Hepatocyte (in vitro differentiated cells): Measurements from ENCODE around the gene BCL2L1. TPM values are rescaled to one million over a fixed set of nuclear protein-coding genes. Genes with fewer than 3 reads are reported as not detected.
A peak's percentile ranks its signal among the peaks of the same experiment; 100 is the strongest.

Experiments used
- DNase-seq: peaks from one replicate; pipeline ENCODE4 v3.0.0-alpha.2; 2016; ENCODE audit warnings: low spot score
- H2AFZ ChIP-seq: fragments of 200-600 bp; sonication (generic); 2 replicates; pipeline ENCODE4 v1.6.0; 2016; ENCODE audit warnings: antibody characterized with exemption, mild to moderate bottlenecking
- H3K27ac ChIP-seq: fragments of 200-600 bp; sonication (generic); 2 replicates; pipeline ENCODE4 v1.5.1; 2016; ENCODE audit warnings: mild to moderate bottlenecking
- H3K27me3 ChIP-seq: fragments of 200-600 bp; sonication (generic); 2 replicates; pipeline ENCODE4 v1.6.1; 2016
- H3K36me3 ChIP-seq: fragments of 200-600 bp; sonication (generic); replicated peaks from 2 replicates; pipeline ENCODE4 v1.5.1; 2016; ENCODE audit warnings: low read depth; ENCODE audit not compliant: insufficient read depth
- H3K4me1 ChIP-seq: fragments of 200-600 bp; sonication (generic); 2 replicates; pipeline ENCODE4 v1.5.1; 2016; ENCODE audit warnings: mild to moderate bottlenecking, moderate library complexity; ENCODE audit not compliant: insufficient read depth
- H3K4me2 ChIP-seq: fragments of 200-600 bp; sonication (generic); 2 replicates; pipeline ENCODE4 v1.6.0; 2016
- H3K4me3 ChIP-seq: fragments of 200-600 bp; sonication (generic); 2 replicates; pipeline ENCODE4 v1.5.1; 2016; ENCODE audit warnings: mild to moderate bottlenecking
- H3K79me2 ChIP-seq: fragments of 200-600 bp; sonication (generic); 2 replicates; pipeline ENCODE4 v1.6.0; 2017; ENCODE audit warnings: mild to moderate bottlenecking
- H3K9me2 ChIP-seq: fragments of 200-600 bp; sonication (generic); replicated peaks from 2 replicates; pipeline ENCODE4 v1.6.0; 2017; ENCODE audit warnings: mild to moderate bottlenecking; ENCODE audit not compliant: insufficient read depth
- H3K9me3 ChIP-seq: fragments of 200-600 bp; sonication (generic); 2 replicates; pipeline ENCODE4 v1.5.1; 2016; ENCODE audit warnings: low read depth, mild to moderate bottlenecking
- H4K20me1 ChIP-seq: fragments of 200-600 bp; sonication (generic); 2 replicates; pipeline ENCODE4 v1.6.0; 2016; ENCODE audit warnings: mild to moderate bottlenecking; ENCODE audit not compliant: insufficient read depth, poor library complexity, severe bottlenecking
- CTCF ChIP-seq: fragments of 200-600 bp; sonication (generic); IDR thresholded peaks from 2 replicates; pipeline ENCODE4 v1.5.1; 2016; ENCODE audit warnings: antibody characterized with exemption, mild to moderate bottlenecking; ENCODE audit not compliant: poor library complexity
- EZH2 ChIP-seq: fragments of 200-600 bp; sonication (generic); IDR thresholded peaks from 2 replicates; pipeline ENCODE4 v1.6.1; 2016; ENCODE audit warnings: antibody characterized with exemption, mild to moderate bottlenecking, borderline replicate concordance
- EZH2phosphoT487 ChIP-seq: fragments of 200-600 bp; sonication (generic); IDR thresholded peaks from one replicate; pipeline ENCODE4 v1.6.1; 2018; ENCODE audit warnings: antibody characterized with exemption, mild to moderate bottlenecking, low read depth, moderate library complexity; ENCODE audit not compliant: unreplicated experiment, severe bottlenecking
- WGBS: methylation state at CpG from one replicate; pipeline ENCODE4 v1.1.6; 2016; ENCODE audit warnings: low lambda C conversion rate; ENCODE audit errors: missing lambda C conversion rate; 5-methylcytosine and 5-hydroxymethylcytosine counted together
- polyA plus RNA-seq: library from polyadenylated mRNA; unstranded; fragments of >200 nt; fragmentation: Nextera tagmentation; extraction: Ambion mirVana; gene quantifications from 2 replicates; pipeline ENCODE4 v1.2.1, GENCODE V29; 2016
- total RNA-seq: library from RNA; depleted of rRNA; stranded (reverse); fragments of >200 nt; gene quantifications from 2 replicates; pipeline ENCODE4 v1.2.3, GENCODE V29; 2014

Gene BCL2L1
- total and polyA plus RNA-seq, 2 experiments from 2014 or later: 104 to 139 TPM

GRCh38 chr20:31687777-31688176 is 34.9 kb downstream of the BCL2L1 start:
- WGBS: 80% methylated on average over 3 of the region's 3 CpGs

GRCh38 chr20:31685853-31686643 is 36.6 kb downstream of the BCL2L1 start:
- Histone ChIP-seq H3K27ac (peak overlapping the region; percentile 54), H3K9me3 (no peaks in the 10 kb centered on the region), H4K20me1 (peaks cover 19% of the 10 kb centered on the region), H3K79me2 (peaks cover 96% of the 10 kb centered on the region), H3K27me3 (no peaks in the 10 kb centered on the region), H2AFZ (no peak overlapping the region), H3K9me2 (no peaks in the 10 kb centered on the region), H3K4me1 (no peaks in the 10 kb centered on the region), H3K4me2 (no peak overlapping the region), H3K36me3 (no peaks in the 10 kb centered on the region), H3K4me3 (no peak overlapping the region)
- DNase-seq: no peak
- TF ChIP-seq EZH2 (no peak), CTCF (no peak), EZH2phosphoT487 (no peak)
- whole genome bisulfite sequencing: 83% methylated on average over 2 of the region's 2 CpGs

More at GRCh38 chr20:31687777-31688176, 34.9 kb downstream of the BCL2L1 start:
- H3K9me3 ChIP-seq: no peaks in the 10 kb centered on the region
- H3K27ac ChIP-seq: no peak overlapping the region
- peaks cover 20% of the 10 kb centered on the region for H4K20me1 ChIP-seq
- no peak overlapping the region for H3K4me2 ChIP-seq
- no peak for DNase-seq
- TF ChIP-seq EZH2 (no peak), CTCF (no peak), EZH2phosphoT487 (no peak)
- H3K9me2 ChIP-seq: no peaks in the 10 kb centered on the region
- peaks cover 96% of the 10 kb centered on the region for H3K79me2 ChIP-seq
- H3K4me3 ChIP-seq: no peak overlapping the region
- H3K4me1 ChIP-seq: no peaks in the 10 kb centered on the region
- no peaks in the 10 kb centered on the region for H3K36me3 ChIP-seq
- no peaks in the 10 kb centered on the region for H3K27me3 ChIP-seq
- no peak overlapping the region for H2AFZ ChIP-seq

DNA sequence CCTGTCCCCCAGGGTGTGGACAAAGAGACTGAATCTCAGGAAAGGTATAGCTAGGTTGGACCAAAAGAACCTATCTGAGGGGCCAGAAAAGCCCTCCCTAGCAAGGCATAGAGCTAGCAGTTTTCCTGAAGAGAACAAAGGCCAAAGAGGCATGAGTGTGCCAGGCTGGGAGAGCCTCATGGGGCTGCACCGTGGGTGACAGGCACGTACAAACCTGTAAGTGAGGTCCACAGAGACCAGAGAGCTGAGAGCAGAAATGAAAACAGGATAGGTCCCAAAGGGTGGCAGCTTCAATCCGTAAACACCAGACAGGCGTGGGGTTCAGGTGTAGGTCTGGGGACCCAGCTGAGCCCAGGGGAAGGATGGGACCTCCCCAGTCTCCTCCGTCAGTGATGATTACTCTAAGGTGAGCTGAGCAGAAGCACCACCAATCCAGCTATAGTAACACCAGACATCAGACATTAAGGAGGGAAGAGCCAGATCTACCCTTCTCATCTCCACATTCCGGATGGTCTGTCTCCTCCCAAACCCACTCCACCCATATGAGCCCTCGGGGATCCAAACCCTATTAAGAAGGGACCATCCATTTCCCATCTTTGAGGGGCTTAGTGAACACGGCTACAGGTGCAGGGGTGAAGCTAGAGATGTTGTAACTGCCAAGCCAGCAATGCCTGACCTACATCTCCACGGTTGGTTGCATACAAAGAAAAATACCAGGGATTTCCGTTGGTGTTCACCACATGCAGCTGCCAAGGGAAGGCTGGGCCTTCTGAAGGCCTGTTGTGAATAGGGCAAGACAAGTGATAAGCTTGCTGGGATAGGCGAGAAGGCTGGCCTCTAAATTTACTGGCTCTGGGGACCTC is 38.3 kb downstream of the BCL2L1 start:
- H3K27me3 ChIP-seq: no peaks in the 10 kb centered on the region
- peaks cover 11% of the 10 kb centered on the region for H3K4me1 ChIP-seq
- H3K4me3 ChIP-seq: no peak overlapping the region
- no peaks in the 10 kb centered on the region for H3K36me3 ChIP-seq
- 92% methylated on average over 11 of the region's 11 CpGs for WGBS
- H3K4me2 ChIP-seq: no peak overlapping the region
- no peak overlapping the region for H2AFZ ChIP-seq
- TF ChIP-seq EZH2phosphoT487 (no peak), EZH2 (no peak), CTCF (no peak)
- H4K20me1 ChIP-seq: peaks cover 17% of the 10 kb centered on the region
- peaks cover 96% of the 10 kb centered on the region for H3K79me2 ChIP-seq
- peak; percentile 7 for DNase-seq
- H3K9me2 ChIP-seq: no peaks in the 10 kb centered on the region
- no peaks in the 10 kb centered on the region for H3K9me3 ChIP-seq
- H3K27ac ChIP-seq: no peak overlapping the region
